ENCODE measurements around the gene SNW1.

DNA sequence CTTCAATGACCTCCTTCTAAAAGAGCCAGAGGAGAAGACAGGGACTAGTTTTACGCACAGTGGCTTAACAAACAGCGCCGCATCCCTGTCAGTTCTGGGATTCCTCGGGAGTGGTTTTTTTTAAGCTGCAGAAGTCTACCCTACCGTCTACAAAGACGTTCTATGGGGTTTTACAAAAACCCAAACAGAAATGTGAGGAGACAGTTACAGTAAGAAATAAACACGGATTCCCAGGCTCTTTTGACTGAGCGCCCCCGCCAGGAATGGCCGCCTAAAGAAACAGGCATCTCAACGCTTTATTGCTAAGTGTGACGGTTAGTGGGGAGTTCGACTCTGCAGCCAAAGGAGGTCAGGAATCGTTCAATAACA lies 53.6 kb downstream of the SNW1 start:
- TF ChIP-seq, protein P1, sequence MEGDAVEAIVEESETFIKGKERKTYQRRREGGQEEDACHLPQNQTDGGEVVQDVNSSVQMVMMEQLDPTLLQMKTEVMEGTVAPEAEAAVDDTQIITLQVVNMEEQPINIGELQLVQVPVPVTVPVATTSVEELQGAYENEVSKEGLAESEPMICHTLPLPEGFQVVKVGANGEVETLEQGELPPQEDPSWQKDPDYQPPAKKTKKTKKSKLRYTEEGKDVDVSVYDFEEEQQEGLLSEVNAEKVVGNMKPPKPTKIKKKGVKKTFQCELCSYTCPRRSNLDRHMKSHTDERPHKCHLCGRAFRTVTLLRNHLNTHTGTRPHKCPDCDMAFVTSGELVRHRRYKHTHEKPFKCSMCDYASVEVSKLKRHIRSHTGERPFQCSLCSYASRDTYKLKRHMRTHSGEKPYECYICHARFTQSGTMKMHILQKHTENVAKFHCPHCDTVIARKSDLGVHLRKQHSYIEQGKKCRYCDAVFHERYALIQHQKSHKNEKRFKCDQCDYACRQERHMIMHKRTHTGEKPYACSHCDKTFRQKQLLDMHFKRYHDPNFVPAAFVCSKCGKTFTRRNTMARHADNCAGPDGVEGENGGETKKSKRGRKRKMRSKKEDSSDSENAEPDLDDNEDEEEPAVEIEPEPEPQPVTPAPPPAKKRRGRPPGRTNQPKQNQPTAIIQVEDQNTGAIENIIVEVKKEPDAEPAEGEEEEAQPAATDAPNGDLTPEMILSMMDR (conservative IDR thresholded peaks at IDR 0.05; ENCODE audit: low read length) = peak; percentile 72
- TF ChIP-seq EZH2phosphoT487 (IDR thresholded peaks at IDR 0.05; ENCODE audit: borderline replicate concordance, low read depth, low read length) = no peak

Data from OCI-LY7 (cell line).